ENCODE data around the gene FOXO6. TPM values are rescaled to one million over a fixed set of nuclear protein-coding genes. Genes with fewer than 3 reads are reported as not detected.

Gene FOXO6
- total and polyA plus RNA-seq, 9 of the 15 experiments (the other 6 are each of a cell fraction or from before 2014, with no cell fraction given): 0.04 to 0.31 (median 0.12) TPM; not detected in 5

GRCh38 chr1:41322835-41323234 lies 38.4 kb upstream of the FOXO6 start (continued):
- TF ChIP-seq SMARCC2 (IDR thresholded peaks at IDR 0.05; ENCODE audit: low read depth) (no peak), ZKSCAN3 (CRISPR knock-in tag; IDR thresholded peaks at IDR 0.05) (0 out of 2 replicates have a peak, but pooled peaks have one; percentile 50), RAD21 (CRISPR knock-in tag; conservative IDR thresholded peaks at IDR 0.05 in 1 of 2, IDR thresholded peaks at IDR 0.05 in 1 of 2) (peak; percentile 94 to 96), BHLHE40 (IDR thresholded peaks at IDR 0.05; ENCODE audit: low read length) (peak; percentile 31; the same call in 1 of the 2 replicates), CTCF (IDR thresholded peaks at IDR 0.05 in 2 of 3, conservative IDR thresholded peaks at IDR 0.05 in 1 of 3; ENCODE audit: insufficient read depth in 2 of 3, low read depth in 1 of 3, low read length in 3 of 3) (peak; percentile 85 to 90 (median 87)), ZNF24 (IDR thresholded peaks at IDR 0.05) (peak; percentile 11; the same call in 1 of the 2 replicates), BCL6 (CRISPR knock-in tag; IDR thresholded peaks at IDR 0.05) (no peak), MYNN (IDR thresholded peaks at IDR 0.05) (0 out of 2 replicates have a peak, but pooled peaks have one; percentile 43), MYNN (CRISPR knock-in tag; IDR thresholded peaks at IDR 0.05) (no peak), STAG1 (CRISPR knock-in tag; IDR thresholded peaks at IDR 0.05; ENCODE audit: borderline replicate concordance) (peak; percentile 82; the same call in 1 of the 2 replicates), CC2D1A (IDR thresholded peaks at IDR 0.05) (peak; percentile 63; the same call in 1 of the 2 replicates)

Data from K562 (cell line).